Occipital lobe (tissue), 2 donors: ENCODE results near the gene MS4A4E. TPM values are rescaled to one million over a fixed set of nuclear protein-coding genes. Genes with fewer than 3 reads are reported as not detected.
"Not testable (repeated sequence)": the region's sequence is repeated elsewhere in the genome, so short reads cannot be mapped to it uniquely, and the experiment has no call there.

ENCODE experiments used
- DNase-seq: peaks from one replicate; lab custom pipeline; 2025; lab: John Stamatoyannopoulos, UW
- total RNA-seq: library from RNA; depleted of rRNA; stranded (reverse); fragments of >200 nt; gene quantifications from one replicate; pipeline ENCODE4 v1.2.3, GENCODE V29; 2014

MS4A4E gene
- not detected for total RNA-seq

DNA sequence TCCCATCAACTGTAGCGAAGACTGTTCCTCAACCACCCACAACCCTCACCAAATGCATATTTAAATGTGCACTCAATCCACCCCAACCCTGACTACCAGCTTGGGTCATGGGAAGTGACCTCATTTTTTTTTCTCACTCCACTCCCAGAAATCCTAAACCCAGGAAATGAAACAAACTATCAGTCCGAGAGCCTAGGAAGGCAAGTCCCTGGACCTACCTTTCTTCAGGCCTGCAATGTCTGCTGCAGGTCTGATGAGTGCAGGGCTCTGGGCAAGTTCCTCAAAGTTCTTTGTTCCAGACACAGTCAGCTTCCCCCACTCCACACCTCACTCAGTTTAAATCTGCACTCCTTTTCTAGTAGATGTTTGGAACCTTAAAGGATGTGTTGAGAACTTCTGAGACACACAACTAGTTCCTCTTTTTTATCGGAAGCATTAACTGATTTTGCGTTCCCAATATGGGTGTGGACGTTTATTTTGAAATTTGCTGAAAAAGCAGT lies at the start of gene MS4A4E:
MS4A4E (minus strand) TSS at position 398 of the 500 bp plus-strand sequence. CDS start 13,082 bp downstream, outside the sequence.
- no peak for DNase-seq

DNA sequence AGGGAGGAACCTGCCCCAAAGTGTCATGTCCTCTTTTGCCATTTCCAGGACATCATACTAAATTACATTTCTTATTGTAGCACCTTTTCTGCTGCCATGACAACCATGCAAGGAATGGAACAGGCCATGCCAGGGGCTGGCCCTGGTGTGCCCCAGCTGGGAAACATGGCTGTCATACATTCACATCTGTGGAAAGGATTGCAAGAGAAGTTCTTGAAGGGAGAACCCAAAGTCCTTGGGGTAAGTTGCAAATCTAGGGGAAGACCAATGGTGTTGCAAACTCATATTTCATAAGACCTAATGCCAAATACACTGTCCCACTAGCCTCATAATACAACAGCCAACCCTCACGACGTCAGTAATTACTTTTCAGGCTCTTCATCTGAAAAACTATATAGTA lies 49.2 kb upstream of the MS4A4E start:
- no peak for DNase-seq

GRCh38 chr11:60288531-60288930 lies 45.6 kb upstream of the MS4A4E start:
- no peak for DNase-seq

DNA sequence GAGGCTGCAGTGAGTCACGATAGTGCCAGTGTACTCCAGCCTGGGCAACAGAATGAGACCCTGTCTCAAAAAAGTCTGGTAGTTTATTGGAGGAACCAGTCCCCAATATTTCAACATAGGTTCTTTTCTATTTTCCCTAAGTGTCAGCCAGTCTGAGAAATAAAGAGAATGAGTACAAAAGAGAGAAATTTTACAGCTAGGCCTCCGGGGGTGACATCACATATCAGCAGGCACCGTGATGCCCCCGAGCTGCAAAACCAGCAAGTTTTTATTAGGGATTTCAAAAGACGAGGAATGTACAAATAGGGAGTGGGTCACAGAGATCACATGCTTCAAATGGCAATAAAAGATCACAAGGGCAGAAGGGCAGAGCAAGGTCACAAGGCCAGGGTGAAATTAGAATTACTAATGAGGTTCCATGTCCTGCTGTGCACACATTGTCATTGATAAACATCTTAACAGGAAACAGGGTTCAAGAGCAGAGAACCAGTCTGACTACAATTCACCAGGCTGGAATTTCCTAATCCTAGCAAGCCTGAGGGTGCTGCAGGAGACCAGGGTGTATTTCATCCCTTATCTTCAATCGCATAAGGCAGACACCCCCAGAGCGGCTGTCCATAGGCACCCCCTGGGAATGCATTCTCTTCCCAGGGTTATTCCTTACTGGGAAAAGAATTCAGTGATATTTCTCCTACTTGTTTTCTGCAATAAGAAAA lies 42.6 kb upstream of the MS4A4E start:
- DNase-seq, result not testable (repeated sequence)

- no peak for DNase-seq
These were observed 39.3 kb upstream of the MS4A4E start for GRCh38 chr11:60282286-60282685.

- DNase-seq, result no peak
These were observed 38.5 kb upstream of the MS4A4E start for GRCh38 chr11:60281485-60281884.

DNA sequence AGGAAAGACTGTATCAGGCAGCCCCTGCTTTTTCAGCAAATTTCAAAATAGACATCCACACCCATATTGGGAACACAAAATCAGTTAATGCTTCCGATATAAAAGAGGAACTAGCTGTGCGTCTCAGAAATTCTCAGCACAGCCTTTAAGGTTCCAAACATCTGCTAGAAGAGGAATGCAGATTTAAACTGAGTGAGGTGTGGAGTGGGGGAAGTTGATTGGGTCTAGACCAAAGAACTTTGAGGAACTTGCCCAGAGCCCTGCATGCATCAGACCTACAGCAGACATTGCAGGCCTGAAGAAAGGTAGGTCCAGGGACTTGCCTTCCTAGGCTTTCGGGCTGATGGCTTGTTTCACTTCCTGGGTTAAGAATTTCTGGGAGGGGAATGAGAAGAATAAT lies 37.5 kb upstream of the MS4A4E start, which contains the start of gene MS4A4A:
MS4A4A (plus strand) TSS at position 255 of the 400 bp plus-strand sequence; CDS start at position 265, 10 bp downstream.
- no peak for DNase-seq

DNA sequence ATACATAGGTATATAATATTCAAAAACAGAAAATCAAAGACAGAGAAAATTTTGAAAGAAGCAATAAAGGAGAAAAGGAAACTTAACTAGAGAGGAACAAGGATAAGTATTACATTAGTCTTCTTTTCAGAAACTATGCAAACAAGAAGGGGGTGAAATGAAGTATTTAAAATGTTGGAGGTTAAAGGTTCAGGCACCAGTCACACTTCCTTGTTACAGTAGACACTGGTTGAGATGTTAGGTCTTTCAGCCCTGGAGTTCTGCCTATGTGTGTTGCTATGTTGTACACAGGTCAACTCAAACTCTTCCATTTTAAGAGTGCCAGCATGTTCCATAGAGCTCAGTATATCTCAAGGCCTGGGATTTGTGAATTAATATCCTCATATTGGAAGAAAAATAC lies 31.5 kb upstream of the MS4A4E start:
- DNase-seq, result no peak

DNA sequence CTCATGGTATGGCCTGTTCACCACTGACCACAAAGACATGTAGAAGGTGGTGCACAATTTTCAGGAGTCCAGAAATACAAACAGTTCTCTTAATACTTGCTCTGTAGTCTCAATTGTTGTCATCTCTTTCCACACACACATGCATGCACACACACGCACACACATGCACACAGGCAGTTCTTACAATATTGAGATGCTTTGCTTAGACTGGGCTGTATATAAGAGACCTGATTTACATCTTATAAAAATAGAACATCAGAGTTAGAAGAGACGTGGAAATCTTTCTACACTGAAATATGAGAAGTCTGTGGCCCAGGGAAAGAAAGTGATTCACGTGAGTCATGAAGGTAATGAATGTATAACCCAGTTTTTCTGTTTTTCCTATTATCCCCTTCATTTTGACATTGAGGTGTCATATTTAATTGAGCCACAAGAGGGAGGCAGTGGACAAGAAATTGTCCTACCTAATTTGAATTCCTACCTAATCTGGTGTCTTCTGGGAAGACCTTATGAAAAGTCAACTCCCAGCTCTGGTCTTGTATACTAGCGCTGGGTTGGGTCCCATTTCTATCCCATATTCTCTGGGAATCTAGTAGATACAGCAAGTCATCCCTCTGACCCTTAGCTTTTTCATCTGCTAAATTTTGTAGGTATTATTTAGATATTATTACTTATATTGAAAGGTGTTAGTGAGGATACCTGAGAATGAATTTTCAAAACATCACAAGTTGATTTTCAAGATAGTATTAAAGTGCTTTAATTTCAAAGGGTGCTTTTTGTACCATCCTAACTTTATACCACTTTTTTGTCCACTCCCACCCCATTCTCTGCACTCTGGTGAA lies 22.7 kb upstream of the MS4A4E start:
- DNase-seq, result no peak

DNA sequence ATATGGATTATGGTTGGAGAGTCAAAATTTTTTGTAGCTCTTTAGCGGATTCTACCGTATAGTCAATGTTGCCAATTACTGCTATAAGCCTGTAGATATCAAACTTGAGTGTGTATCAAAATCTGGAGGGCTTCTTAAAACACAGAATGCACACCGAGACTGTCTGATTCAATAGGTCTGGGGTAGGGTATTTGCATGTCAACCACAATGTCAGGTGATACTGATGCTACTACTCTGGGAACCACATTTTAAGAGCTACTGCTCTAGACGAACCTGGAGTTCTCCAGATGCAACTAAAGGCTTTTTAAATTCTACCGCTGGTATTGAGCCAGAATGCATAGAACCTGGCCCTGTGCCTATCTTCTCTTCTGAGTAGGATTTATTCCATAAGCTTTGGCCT lies 21.7 kb upstream of the MS4A4E start:
- DNase-seq, result no peak

GRCh38 chr11:60263402-60263801 lies 20.5 kb upstream of the MS4A4E start:
- DNase-seq, result no peak

GRCh38 chr11:60261014-60261413 lies 18.1 kb upstream of the MS4A4E start:
- no peak for DNase-seq

- no peak for DNase-seq
These were observed 15.2 kb upstream of the MS4A4E start for GRCh38 chr11:60257956-60258722.

DNA sequence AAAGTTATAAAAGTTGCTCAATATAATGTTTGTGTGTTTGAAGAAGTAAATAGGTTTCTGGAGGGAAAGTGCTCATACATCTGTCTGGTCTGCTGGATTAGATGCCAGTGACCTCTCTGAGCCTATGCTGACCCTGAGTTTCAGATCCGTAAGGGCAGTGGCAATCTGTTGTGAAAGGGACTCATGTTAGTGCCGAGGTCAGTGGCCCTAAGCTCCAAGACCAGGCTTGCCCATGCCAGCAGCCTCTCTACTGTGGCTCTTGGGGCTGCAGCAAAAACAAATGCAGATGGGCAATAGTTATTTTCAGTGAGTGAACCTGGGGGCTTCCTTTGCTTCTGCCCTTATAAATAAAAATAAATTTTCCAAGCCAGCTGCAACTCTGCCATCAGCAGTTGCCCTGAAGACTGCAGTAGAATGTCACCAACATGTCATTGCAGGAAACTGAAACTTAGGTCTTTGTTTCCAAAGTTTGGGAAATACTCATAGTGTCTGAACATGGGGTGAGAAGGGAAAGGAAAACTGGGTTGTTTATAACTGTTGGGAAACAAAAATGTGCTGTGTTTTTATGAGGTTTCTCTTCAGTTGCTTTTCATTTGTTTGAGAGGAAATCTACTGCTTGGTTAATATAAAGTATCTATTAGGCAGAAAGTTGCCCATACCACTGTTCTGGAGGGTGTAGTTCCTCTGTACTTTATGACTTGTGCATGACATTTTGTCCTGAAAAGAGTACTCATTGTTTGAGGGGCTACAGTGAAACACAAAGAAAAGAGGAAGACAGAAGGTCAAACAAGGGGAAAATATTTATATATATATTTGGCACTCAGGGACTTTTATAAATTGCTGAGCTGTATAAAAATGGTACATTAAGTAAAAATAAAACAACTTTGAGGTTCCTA lies 9.5 kb upstream of the MS4A4E start:
- DNase-seq, result no peak

GRCh38 chr11:60251485-60252212 lies 8.7 kb upstream of the MS4A4E start:
- no peak for DNase-seq

- no peak for DNase-seq
These were observed 1.2 kb downstream of the MS4A4E start for GRCh38 chr11:60241786-60242185.

- DNase-seq, result no peak
These were observed 2.3 kb downstream of the MS4A4E start for GRCh38 chr11:60240662-60241061.

GRCh38 chr11:60235321-60235720 lies 7.6 kb downstream of the MS4A4E start:
- no peak for DNase-seq

DNA sequence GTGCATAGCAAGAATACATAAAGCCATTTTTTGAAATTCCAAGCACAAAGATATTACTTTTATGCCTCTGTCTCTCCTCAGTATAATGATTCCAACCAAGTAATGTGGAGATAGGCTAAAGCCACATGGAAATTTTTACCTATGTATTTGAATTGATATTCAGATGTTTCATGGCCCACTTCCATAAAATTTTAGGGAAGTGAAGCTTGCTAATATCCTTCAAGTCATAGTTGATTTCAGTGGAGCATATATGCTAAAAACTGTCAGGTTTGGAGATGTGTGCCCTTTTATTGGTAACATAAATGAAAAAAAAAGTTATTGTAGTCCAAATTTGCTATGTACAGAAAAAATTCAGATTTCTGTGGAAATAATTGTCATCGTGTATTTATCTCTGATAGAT lies 12.3 kb downstream of the MS4A4E start:
- no peak for DNase-seq

- DNase-seq, result no peak
These were observed 20.8 kb downstream of the MS4A4E start for GRCh38 chr11:60222141-60222540.
